ENCODE measurements around the gene SCP2.

SCP2 gene

GRCh38 chr1:52914463-52914862, 12.6 kb upstream of the SCP2 start:
- no peak for TF ChIP-seq ZSCAN23 (tag by site-specific recombination; IDR thresholded peaks at IDR 0.05)
- TF ChIP-seq ZBTB17 (tag by site-specific recombination; IDR thresholded peaks at IDR 0.05), result peak; percentile 92
- H3K4me1 ChIP-seq (ENCODE audit: control insufficient read depth, insufficient read depth, low read length), result no peaks in the 10 kb centered on the region
- no peaks in the 10 kb centered on the region for H3K9me3 ChIP-seq (ENCODE audit: control insufficient read depth, insufficient read depth, low read depth, low read length)
- H3K36me3 ChIP-seq (ENCODE audit: control insufficient read depth in 2 of 2, insufficient read depth in 1 of 2, low read length in 2 of 2), result no peaks in the 10 kb centered on the region; a peak in 1 of 3 replicates
- H3K4me3 ChIP-seq (ENCODE audit: low read depth, low read length), result no peak overlapping the region
- ChIA-PET POLR2A (no interaction called here), CTCF (interaction anchor here (1.1 kb wide), 1 partner anchor 272 kb away, joined by 4 read pairs; no protein-coding TSS in a partner anchor)
- H3K27ac ChIP-seq (ENCODE audit: extremely low read depth, low read depth, low read length), result no peak overlapping the region

GRCh38 chr1:52915211-52915854, 11.7 kb upstream of the SCP2 start:
- no peak for TF ChIP-seq ZNF174 (tag by site-specific recombination; IDR thresholded peaks at IDR 0.05)
- TF ChIP-seq ZNF169 (tag by site-specific recombination; IDR thresholded peaks at IDR 0.05), result no peak
- TF ChIP-seq ZNF398 (tag by site-specific recombination; IDR thresholded peaks at IDR 0.05), result no peak
- no peak for TF ChIP-seq GLI2 (tag by site-specific recombination; IDR thresholded peaks at IDR 0.05; ENCODE audit: borderline replicate concordance, low read depth)
- no peak for TF ChIP-seq ZNF623 (tag by site-specific recombination; IDR thresholded peaks at IDR 0.05)
- no peak for TF ChIP-seq KLF10 (tag by site-specific recombination; IDR thresholded peaks at IDR 0.05)
- TF ChIP-seq, protein P1, sequence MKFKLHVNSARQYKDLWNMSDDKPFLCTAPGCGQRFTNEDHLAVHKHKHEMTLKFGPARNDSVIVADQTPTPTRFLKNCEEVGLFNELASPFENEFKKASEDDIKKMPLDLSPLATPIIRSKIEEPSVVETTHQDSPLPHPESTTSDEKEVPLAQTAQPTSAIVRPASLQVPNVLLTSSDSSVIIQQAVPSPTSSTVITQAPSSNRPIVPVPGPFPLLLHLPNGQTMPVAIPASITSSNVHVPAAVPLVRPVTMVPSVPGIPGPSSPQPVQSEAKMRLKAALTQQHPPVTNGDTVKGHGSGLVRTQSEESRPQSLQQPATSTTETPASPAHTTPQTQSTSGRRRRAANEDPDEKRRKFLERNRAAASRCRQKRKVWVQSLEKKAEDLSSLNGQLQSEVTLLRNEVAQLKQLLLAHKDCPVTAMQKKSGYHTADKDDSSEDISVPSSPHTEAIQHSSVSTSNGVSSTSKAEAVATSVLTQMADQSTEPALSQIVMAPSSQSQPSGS (tag by site-specific recombination; IDR thresholded peaks at IDR 0.05; ENCODE audit: low read depth), result no peak
- TF ChIP-seq, protein P2, sequence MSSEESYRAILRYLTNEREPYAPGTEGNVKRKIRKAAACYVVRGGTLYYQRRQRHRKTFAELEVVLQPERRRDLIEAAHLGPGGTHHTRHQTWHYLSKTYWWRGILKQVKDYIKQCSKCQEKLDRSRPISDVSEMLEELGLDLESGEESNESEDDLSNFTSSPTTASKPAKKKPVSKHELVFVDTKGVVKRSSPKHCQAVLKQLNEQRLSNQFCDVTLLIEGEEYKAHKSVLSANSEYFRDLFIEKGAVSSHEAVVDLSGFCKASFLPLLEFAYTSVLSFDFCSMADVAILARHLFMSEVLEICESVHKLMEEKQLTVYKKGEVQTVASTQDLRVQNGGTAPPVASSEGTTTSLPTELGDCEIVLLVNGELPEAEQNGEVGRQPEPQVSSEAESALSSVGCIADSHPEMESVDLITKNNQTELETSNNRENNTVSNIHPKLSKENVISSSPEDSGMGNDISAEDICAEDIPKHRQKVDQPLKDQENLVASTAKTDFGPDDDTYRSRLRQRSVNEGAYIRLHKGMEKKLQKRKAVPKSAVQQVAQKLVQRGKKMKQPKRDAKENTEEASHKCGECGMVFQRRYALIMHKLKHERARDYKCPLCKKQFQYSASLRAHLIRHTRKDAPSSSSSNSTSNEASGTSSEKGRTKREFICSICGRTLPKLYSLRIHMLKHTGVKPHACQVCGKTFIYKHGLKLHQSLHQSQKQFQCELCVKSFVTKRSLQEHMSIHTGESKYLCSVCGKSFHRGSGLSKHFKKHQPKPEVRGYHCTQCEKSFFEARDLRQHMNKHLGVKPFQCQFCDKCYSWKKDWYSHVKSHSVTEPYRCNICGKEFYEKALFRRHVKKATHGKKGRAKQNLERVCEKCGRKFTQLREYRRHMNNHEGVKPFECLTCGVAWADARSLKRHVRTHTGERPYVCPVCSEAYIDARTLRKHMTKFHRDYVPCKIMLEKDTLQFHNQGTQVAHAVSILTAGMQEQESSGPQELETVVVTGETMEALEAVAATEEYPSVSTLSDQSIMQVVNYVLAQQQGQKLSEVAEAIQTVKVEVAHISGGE (tag by site-specific recombination; conservative IDR thresholded peaks at IDR 0.05; ENCODE audit: low read depth), result no peak
- TF ChIP-seq TSHZ1 (tag by site-specific recombination; IDR thresholded peaks at IDR 0.05; ENCODE audit: borderline replicate concordance), result no peak
- TF ChIP-seq SETDB1 (IDR thresholded peaks at IDR 0.05; ENCODE audit: insufficient read length, low read length), result no peak
- no peak for TF ChIP-seq ZNF132 (tag by site-specific recombination; IDR thresholded peaks at IDR 0.05; ENCODE audit: borderline replicate concordance)
- TF ChIP-seq ZNF704 (tag by site-specific recombination; IDR thresholded peaks at IDR 0.05), result no peak
- no peak for TF ChIP-seq ZNF335 (tag by site-specific recombination; conservative IDR thresholded peaks at IDR 0.05)
- no peak for TF ChIP-seq ZNF140 (tag by site-specific recombination; IDR thresholded peaks at IDR 0.05)
- TF ChIP-seq ZNF423 (tag by site-specific recombination; IDR thresholded peaks at IDR 0.05), result no peak
- TF ChIP-seq ZNF76 (tag by site-specific recombination; IDR thresholded peaks at IDR 0.05; ENCODE audit: borderline replicate concordance, low read depth), result no peak
- ChIA-PET CTCF (interaction anchor here (1.1 kb wide), 1 partner anchor 271 kb away, joined by 4 read pairs; no protein-coding TSS in a partner anchor), POLR2A (no interaction called here)
- H3K4me1 ChIP-seq (ENCODE audit: control insufficient read depth, insufficient read depth, low read length), result no peaks in the 10 kb centered on the region
- no peaks in the 10 kb centered on the region; a peak in 1 of 3 replicates for H3K36me3 ChIP-seq (ENCODE audit: control insufficient read depth in 2 of 2, insufficient read depth in 1 of 2, low read length in 2 of 2)
- H3K27ac ChIP-seq (ENCODE audit: extremely low read depth, low read depth, low read length), result no peak overlapping the region
- H3K9me3 ChIP-seq (ENCODE audit: control insufficient read depth, insufficient read depth, low read depth, low read length), result no peaks in the 10 kb centered on the region
- no peak overlapping the region for H3K4me3 ChIP-seq (ENCODE audit: low read depth, low read length)
